IPS DF 6.9 (cell line): ENCODE data around the gene CAMK1.
A peak's percentile ranks its signal among the peaks of the same experiment; 100 is the strongest.

Experiments
- DNase-seq: peaks from one replicate; pipeline ENCODE4 v3.0.0-alpha.2; 2013; ENCODE audit warnings: low read depth, low spot score
- H3K27ac ChIP-seq: one replicate; pipeline ENCODE4 v1.5.1; 2013; ENCODE audit warnings: low read length, control low read depth
- H3K27me3 ChIP-seq: 2 replicates; pipeline ENCODE4 v1.6.1; 2013; ENCODE audit warnings: mild to moderate bottlenecking, low read length; ENCODE audit not compliant: control insufficient read depth, insufficient read depth
- H3K36me3 ChIP-seq: 2 replicates; pipeline ENCODE4 v1.6.1; 2013; ENCODE audit warnings: low read length; ENCODE audit not compliant: control insufficient read depth, insufficient read depth
- H3K4me1 ChIP-seq: 2 replicates; pipeline ENCODE4 v1.6.1; 2013; ENCODE audit warnings: low read length; ENCODE audit not compliant: control insufficient read depth, insufficient read depth
- H3K4me3 ChIP-seq: 2 replicates; pipeline ENCODE4 v1.5.1; 2013; ENCODE audit warnings: mild to moderate bottlenecking, low read length
- H3K9me3 ChIP-seq: 2 replicates; pipeline ENCODE4 v1.6.1; 2013; ENCODE audit warnings: low read length, inconsistent platforms; ENCODE audit not compliant: control insufficient read depth, insufficient read depth
- WGBS: extraction: QIAGEN DNeasy Blood & Tissue Kit; methylation state at CpG from one replicate; pipeline ENCODE4 v1.1.7; 2013; ENCODE audit warnings: mixed read lengths, missing lambda C conversion rate; ENCODE audit not compliant: insufficient read length, insufficient coverage; 5-methylcytosine and 5-hydroxymethylcytosine counted together

Gene CAMK1

DNA sequence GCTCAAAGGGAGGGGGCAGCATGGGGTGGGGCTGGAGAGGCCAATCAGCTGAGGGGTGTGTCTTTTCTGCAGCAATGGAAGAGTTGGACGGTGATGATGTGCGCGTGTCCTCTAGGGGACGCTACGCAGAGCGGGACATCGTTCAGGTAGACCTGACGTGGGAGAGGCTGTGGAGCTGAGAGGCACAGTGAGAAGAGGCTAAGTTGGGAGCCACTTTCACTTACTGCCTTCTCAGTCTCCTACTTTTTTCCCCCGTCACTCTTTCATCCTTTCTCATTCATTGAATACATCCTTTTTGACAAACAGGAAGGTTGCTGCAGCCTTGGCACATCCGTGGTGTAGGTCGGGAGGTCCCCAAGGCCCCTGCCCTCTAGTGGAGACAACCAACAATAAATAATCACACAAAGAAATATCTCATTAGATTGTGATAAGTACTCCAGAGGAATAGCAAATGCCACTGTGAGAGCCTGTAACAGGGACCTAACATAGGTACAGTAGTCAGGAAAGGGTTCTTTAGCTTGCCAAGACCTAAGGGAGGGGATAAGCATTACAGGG, 42.6 kb downstream of the CAMK1 start:
- H3K9me3 ChIP-seq: no peaks in the 10 kb centered on the region
- no peak overlapping the region for H3K27ac ChIP-seq
- no peaks in the 10 kb centered on the region for H3K27me3 ChIP-seq
- H3K4me1 ChIP-seq: no peaks in the 10 kb centered on the region; the same call in 1 of the 2 replicates
- DNase-seq: peak; percentile 81
- peak overlapping the region; percentile 4; the same call in 1 of the 2 replicates for H3K4me3 ChIP-seq
- H3K36me3 ChIP-seq: no peaks in the 10 kb centered on the region
- no CpG with 5 or more reads among the region's 11 CpGs for WGBS

DNA sequence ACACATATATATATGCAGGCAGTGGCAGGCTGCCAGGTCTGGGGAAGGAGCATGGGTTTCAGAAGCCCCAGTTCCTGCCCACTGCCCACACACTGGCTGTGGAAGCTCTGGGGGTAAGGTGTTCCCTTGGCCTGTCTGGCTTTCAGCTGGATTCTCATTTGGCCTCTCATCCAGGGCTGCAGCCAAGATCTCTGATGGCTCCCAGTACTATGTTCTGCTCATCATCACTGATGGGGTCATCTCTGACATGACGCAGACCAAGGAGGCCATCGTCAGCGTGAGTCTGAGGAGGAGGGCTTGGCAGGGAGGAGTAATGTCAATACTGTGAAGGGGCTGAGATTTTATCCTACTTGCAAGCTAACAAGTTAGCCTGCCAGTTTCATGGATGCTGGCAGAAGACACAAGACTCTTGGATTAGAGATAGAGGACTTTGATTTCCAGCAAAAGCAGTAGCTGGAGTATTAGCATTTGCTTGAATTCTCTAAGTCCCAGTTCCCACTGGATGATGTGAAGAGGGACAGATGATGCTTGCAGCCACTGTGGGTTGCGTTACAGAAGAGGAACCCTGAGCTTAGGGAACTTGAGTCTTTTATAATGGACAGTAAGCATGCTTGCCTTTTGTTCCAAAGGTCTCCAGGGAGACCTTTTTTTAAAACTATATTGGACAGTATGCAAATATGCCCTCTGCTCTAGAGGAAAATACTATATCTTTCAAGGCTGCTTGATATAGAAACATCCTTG, 43.8 kb downstream of the CAMK1 start:
- Histone ChIP-seq H3K9me3 (no peaks in the 10 kb centered on the region), H3K4me1 (no peaks in the 10 kb centered on the region; the same call in 1 of the 2 replicates), H3K4me3 (no peak overlapping the region), H3K27me3 (no peaks in the 10 kb centered on the region), H3K36me3 (no peaks in the 10 kb centered on the region), H3K27ac (no peak overlapping the region)
- DNase-seq: no peak
- WGBS: no CpG with 5 or more reads among the region's 4 CpGs

DNA sequence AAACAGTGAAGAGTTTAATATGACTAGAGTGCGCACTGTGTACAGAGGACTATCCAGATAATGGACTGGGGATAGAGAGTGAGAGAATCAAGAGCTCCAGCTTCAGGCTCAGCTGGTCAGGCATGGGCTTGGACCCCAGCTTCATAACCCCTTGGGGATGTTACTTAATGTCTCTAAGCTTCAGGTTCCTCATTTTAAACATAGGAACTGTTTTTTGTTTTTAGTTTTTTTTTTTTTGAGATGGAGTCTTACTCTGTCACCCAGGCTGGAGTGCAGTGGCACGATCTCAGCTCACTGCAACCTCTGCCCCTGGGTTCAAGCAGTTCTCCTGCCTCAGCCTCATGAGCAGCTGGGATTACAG, 48.1 kb downstream of the CAMK1 start:
- DNase-seq: no peak
- Histone ChIP-seq H3K27me3 (no peaks in the 10 kb centered on the region), H3K27ac (no peak overlapping the region), H3K36me3 (no peaks in the 10 kb centered on the region), H3K4me3 (no peak overlapping the region), H3K4me1 (no peaks in the 10 kb centered on the region), H3K9me3 (no peaks in the 10 kb centered on the region)
- WGBS: no CpG with 5 or more reads among the region's 2 CpGs

GRCh38 chr3:9721015-9721699, 48.6 kb downstream of the CAMK1 start:
- no peak for DNase-seq
- Histone ChIP-seq H3K27ac (no peak overlapping the region), H3K36me3 (no peaks in the 10 kb centered on the region), H3K27me3 (no peaks in the 10 kb centered on the region), H3K4me1 (no peaks in the 10 kb centered on the region), H3K9me3 (no peaks in the 10 kb centered on the region), H3K4me3 (no peak overlapping the region)
- no CpG with 5 or more reads among the region's 7 CpGs for WGBS

DNA sequence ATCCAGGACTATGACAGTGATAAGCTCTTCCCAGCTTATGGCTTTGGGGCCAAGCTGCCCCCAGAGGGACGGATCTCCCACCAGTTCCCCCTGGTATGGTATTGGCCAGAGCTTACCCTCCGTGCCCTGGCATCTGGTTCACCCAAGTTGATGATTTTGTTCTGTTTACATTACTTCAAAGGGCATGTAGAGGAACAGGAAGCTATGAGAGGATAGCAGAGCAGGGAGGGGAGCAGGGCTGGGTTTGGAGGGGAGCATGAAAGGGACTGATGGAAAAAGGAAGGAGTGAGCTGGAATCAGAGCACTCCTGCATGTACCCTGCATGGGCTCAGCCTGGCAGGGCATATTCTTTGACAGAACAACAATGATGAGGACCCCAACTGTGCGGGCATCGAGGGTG, 51.6 kb downstream of the CAMK1 start:
- no peak for DNase-seq
- H3K9me3 ChIP-seq: no peaks in the 10 kb centered on the region
- WGBS: no CpG with 5 or more reads among the region's 4 CpGs
- H3K36me3 ChIP-seq: no peaks in the 10 kb centered on the region
- H3K27ac ChIP-seq: no peak overlapping the region
- H3K4me3 ChIP-seq: no peak overlapping the region
- no peaks in the 10 kb centered on the region for H3K4me1 ChIP-seq
- no peaks in the 10 kb centered on the region for H3K27me3 ChIP-seq

DNA sequence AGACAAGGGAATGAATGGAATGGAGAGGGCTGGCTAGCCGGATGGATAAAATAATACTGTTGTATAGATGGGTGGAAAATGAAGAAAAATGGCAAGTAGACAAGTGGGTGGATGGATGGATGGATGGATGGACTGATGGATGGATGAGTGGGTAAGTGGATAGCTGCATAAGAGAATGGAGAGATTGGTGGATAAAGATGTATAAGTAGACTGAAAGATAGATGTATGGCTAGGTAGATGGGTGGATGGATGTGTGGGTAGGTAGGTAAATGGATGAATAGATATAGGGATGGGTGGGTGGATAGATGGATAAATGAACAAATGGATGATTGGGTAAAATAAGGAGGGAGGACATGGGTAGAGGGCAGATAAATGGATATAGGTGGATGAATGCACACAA, 52.2 kb downstream of the CAMK1 start:
- no peaks in the 10 kb centered on the region for H3K9me3 ChIP-seq
- no peaks in the 10 kb centered on the region for H3K36me3 ChIP-seq
- WGBS: no CpG with 5 or more reads among the region's 1 CpG
- no peak overlapping the region for H3K4me3 ChIP-seq
- no peak for DNase-seq
- no peak overlapping the region for H3K27ac ChIP-seq
- H3K27me3 ChIP-seq: no peaks in the 10 kb centered on the region
- no peaks in the 10 kb centered on the region for H3K4me1 ChIP-seq

DNA sequence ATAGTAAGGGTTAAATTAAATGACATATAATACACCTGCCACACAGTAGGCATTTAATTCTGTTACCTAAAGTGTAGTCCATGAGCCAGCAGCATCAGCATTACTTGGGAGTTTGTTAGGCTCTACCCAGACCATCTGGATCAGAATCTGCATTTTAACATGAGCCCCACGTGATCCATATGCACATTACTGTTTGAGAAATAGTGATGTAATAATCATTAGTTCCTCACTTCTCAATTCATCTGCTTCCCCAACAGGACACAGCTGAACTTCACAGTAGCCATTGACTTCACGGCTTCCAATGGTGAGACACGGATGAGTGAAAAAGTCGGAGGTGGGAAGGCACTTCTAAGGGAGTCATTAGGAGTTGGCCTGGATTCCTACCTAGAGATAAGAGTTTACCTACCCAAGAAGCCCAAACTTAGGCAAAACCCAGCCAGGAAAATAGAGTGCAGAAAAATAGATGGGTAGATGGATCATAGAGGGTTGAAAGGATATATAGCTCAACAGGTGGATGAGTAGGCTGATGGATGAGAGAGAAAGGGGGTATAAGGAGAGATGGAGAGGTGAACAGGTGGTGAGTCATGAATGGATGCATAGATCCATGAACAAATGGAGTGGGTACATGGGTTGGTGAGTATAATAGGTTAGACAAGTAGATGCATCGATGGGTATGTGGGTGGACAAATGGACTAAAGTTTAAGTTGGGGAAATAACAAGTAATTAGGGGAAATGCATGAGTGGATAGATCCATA, 52.8 kb downstream of the CAMK1 start:
- H3K27ac ChIP-seq: no peak overlapping the region
- no CpG with 5 or more reads among the region's 5 CpGs for WGBS
- H3K9me3 ChIP-seq: no peaks in the 10 kb centered on the region

DNA sequence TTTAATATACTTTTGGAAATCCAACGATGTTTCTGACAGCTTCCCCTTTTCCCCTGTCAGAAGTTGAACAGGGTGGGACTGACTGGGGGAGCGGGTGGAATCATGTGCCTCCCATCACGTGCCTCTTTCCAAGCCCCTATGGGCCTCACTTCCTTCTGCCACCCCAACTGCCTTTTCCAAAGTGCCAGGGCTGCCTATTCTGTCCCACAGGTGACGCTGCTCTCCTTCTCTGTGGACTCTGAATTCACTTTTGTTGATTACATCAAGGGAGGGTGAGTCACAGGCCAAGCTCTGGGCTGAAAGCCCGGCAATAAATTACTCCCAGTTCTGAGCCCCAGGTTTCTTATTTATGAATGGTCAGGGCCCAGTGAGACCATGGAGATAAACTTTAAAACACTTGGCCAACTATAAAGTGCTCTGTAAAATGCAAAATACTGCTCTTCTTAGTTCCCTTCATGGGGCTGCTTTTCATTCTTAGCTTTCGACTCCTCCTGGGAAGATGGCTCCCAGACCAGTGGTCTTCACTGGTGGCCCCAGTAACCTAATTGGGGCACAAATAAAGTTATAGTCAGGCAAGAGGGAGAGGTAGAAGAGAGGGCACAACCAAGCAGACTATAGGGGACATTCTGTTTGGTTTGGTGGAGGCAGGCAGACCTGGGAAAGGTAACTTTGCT, 53.8 kb downstream of the CAMK1 start:
- H3K27me3 ChIP-seq: no peaks in the 10 kb centered on the region
- no CpG with 5 or more reads among the region's 6 CpGs for WGBS
- no peaks in the 10 kb centered on the region for H3K36me3 ChIP-seq
- no peak overlapping the region for H3K4me3 ChIP-seq
- no peak overlapping the region for H3K27ac ChIP-seq
- DNase-seq: no peak
- H3K9me3 ChIP-seq: no peaks in the 10 kb centered on the region
- H3K4me1 ChIP-seq: no peaks in the 10 kb centered on the region

More for the DNA sequence above, 52.8 kb downstream of the CAMK1 start:
- Histone ChIP-seq H3K4me3 (no peak overlapping the region), H3K36me3 (no peaks in the 10 kb centered on the region), H3K4me1 (no peaks in the 10 kb centered on the region), H3K27me3 (no peaks in the 10 kb centered on the region)
- DNase-seq: no peak

GRCh38 chr3:9715136-9715535, 54.6 kb downstream of the CAMK1 start:
- H3K27ac ChIP-seq: no peak overlapping the region
- no peaks in the 10 kb centered on the region for H3K36me3 ChIP-seq
- DNase-seq: no peak
- no CpG with 5 or more reads among the region's 4 CpGs for WGBS
- H3K9me3 ChIP-seq: no peaks in the 10 kb centered on the region
- no peaks in the 10 kb centered on the region for H3K4me1 ChIP-seq
- no peaks in the 10 kb centered on the region for H3K27me3 ChIP-seq
- no peak overlapping the region for H3K4me3 ChIP-seq

DNA sequence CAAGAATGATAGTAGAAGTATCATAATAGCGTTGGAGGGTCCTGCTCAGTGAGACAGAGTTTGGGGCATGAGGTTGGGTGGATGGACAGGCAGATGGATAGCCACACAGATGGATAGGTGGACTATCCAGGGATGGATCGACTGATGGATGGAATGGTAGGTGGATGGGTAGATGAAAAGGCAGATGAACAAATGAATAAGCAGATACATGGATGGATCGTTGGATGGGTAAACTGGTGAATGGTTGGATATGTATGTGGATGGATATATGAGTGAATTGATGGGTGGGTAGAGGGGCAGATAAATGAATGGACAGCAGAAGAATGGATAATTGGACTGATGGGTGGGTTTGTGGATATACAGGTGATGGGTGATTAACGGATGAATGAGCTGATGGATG, 56.6 kb downstream of the CAMK1 start:
- 100% methylated on average over 2 of the region's 4 CpGs for WGBS
- Histone ChIP-seq H3K36me3 (no peaks in the 10 kb centered on the region), H3K27ac (no peak overlapping the region), H3K27me3 (no peaks in the 10 kb centered on the region), H3K9me3 (no peaks in the 10 kb centered on the region), H3K4me3 (no peak overlapping the region), H3K4me1 (no peaks in the 10 kb centered on the region)
- no peak for DNase-seq
